Ectodermal cell (in vitro differentiated cells): ENCODE measurements around the gene TEP1.

Experiments
- H3K27ac ChIP-seq: 2 replicates; pipeline ENCODE4 v1.7.0; 2013; ENCODE audit warnings: mild to moderate bottlenecking, low read depth, low read length; ENCODE audit not compliant: insufficient read depth, poor library complexity, severe bottlenecking
- H3K27me3 ChIP-seq: 2 replicates; pipeline ENCODE4 v1.7.0; 2013; ENCODE audit warnings: mild to moderate bottlenecking, low read length; ENCODE audit not compliant: insufficient read depth, control insufficient read depth, poor library complexity, severe bottlenecking
- H3K36me3 ChIP-seq: one replicate; pipeline ENCODE4 v1.7.0; 2013; ENCODE audit warnings: low read length; ENCODE audit not compliant: control insufficient read depth, insufficient read depth
- H3K4me1 ChIP-seq: one replicate; pipeline ENCODE4 v1.7.0; 2013; ENCODE audit warnings: low read length; ENCODE audit not compliant: control insufficient read depth, insufficient read depth
- H3K4me3 ChIP-seq: 2 replicates; pipeline ENCODE4 v1.7.0; 2013; ENCODE audit warnings: low read depth, low read length, control low read depth; ENCODE audit not compliant: insufficient read depth
- H3K9me3 ChIP-seq: 2 replicates; pipeline ENCODE4 v1.7.0; 2013; ENCODE audit warnings: mild to moderate bottlenecking, low read length, moderate library complexity; ENCODE audit not compliant: control insufficient read depth
- WGBS, 2 experiments: methylation state at CpG; one replicate each; pipeline ENCODE4 v1.1.7; 2013; ENCODE audit warnings: missing lambda C conversion rate in 2 of 2; 5-methylcytosine and 5-hydroxymethylcytosine counted together

The TEP1 gene

GRCh38 chr14:20331053-20331613 is 82.2 kb downstream of the TEP1 start:
- no peaks in the 10 kb centered on the region for H3K27me3 ChIP-seq
- peak overlapping the region; percentile 17 for H3K4me3 ChIP-seq
- no peaks in the 10 kb centered on the region for H3K9me3 ChIP-seq
- peaks cover 5% of the 10 kb centered on the region for H3K36me3 ChIP-seq
- 60 to 80% methylated on average over 1 to 2 of the region's 2 CpGs for WGBS, 2 experiments
- H3K27ac ChIP-seq: no peak overlapping the region
- H3K4me1 ChIP-seq: peaks cover 7% of the 10 kb centered on the region

GRCh38 chr14:20329355-20329754 is 83.9 kb downstream of the TEP1 start:
- Histone ChIP-seq H3K27ac (no peak overlapping the region), H3K9me3 (no peaks in the 10 kb centered on the region), H3K4me3 (no peak overlapping the region), H3K36me3 (peaks cover 14% of the 10 kb centered on the region), H3K4me1 (peaks cover 7% of the 10 kb centered on the region), H3K27me3 (no peaks in the 10 kb centered on the region)
- 100% methylated on average over 1 of the region's 2 CpGs; no CpG with 5 or more reads in 1 of the 2 experiments for WGBS, 2 experiments

- Histone ChIP-seq H3K4me1 (peaks cover 7% of the 10 kb centered on the region), H3K36me3 (peaks cover 20% of the 10 kb centered on the region), H3K27ac (no peak overlapping the region), H3K9me3 (no peaks in the 10 kb centered on the region), H3K27me3 (no peaks in the 10 kb centered on the region), H3K4me3 (no peak overlapping the region)
- WGBS, 2 experiments: 91 to 98% methylated on average over 2 of the region's 2 CpGs
These were observed 84.6 kb downstream of the TEP1 start for GRCh38 chr14:20328705-20329104.

- WGBS, 2 experiments: 83 to 86% methylated on average over 8 of the region's 8 CpGs
- Histone ChIP-seq H3K9me3 (no peaks in the 10 kb centered on the region), H3K36me3 (peaks cover 21% of the 10 kb centered on the region), H3K27ac (no peak overlapping the region), H3K4me1 (peaks cover 7% of the 10 kb centered on the region), H3K4me3 (no peak overlapping the region), H3K27me3 (no peaks in the 10 kb centered on the region)
These were observed 86.1 kb downstream of the TEP1 start for GRCh38 chr14:20327005-20327869.

- H3K9me3 ChIP-seq: no peaks in the 10 kb centered on the region
- H3K27ac ChIP-seq: no peak overlapping the region
- 95 to 97% methylated on average over 16 of the region's 16 CpGs for WGBS, 2 experiments
- no peaks in the 10 kb centered on the region for H3K4me1 ChIP-seq
- H3K36me3 ChIP-seq: peaks cover 57% of the 10 kb centered on the region
- no peak overlapping the region for H3K4me3 ChIP-seq
- no peaks in the 10 kb centered on the region for H3K27me3 ChIP-seq
These were observed 95.6 kb downstream of the TEP1 start for GRCh38 chr14:20317720-20318119.
